CD4-positive, alpha-beta T cell treated with Interleukin-4 for 4 hours (primary cell): Measurements from ENCODE around the gene COL20A1.

Source experiments
- DNase-seq: peaks from one replicate; pipeline ENCODE4 v3.0.0-alpha.2; 2020

COL20A1 gene

GRCh38 chr20:63351811-63352591, 59.0 kb downstream of the COL20A1 start:
- no peak for DNase-seq

- DNase-seq: no peak
Observed at GRCh38 chr20:63352811-63353221, 59.8 kb downstream of the COL20A1 start.

GRCh38 chr20:63354636-63355350, 61.8 kb downstream of the COL20A1 start:
- DNase-seq: no peak

- DNase-seq: no peak
Observed at GRCh38 chr20:63355781-63356295, 62.9 kb downstream of the COL20A1 start.

GRCh38 chr20:63356511-63356910, 63.5 kb downstream of the COL20A1 start:
- DNase-seq: no peak

- no peak for DNase-seq
Observed at GRCh38 chr20:63356931-63357879, 64.2 kb downstream of the COL20A1 start.

- no peak for DNase-seq
Observed at GRCh38 chr20:63357921-63358905, 65.2 kb downstream of the COL20A1 start.

GRCh38 chr20:63359164-63359934, 66.4 kb downstream of the COL20A1 start:
- no peak for DNase-seq

- no peak for DNase-seq
Observed at GRCh38 chr20:63359937-63360849, 67.2 kb downstream of the COL20A1 start.

GRCh38 chr20:63360850-63361518, 68.0 kb downstream of the COL20A1 start, which contains the start of gene CHRNA4:
TSS of gene CHRNA4 (minus strand) at chr20:63361349. CDS start at chr20:63361165, 184 bp downstream.
- DNase-seq: no peak

- DNase-seq: no peak
Observed at GRCh38 chr20:63361519-63362435, 68.8 kb downstream of the COL20A1 start.

GRCh38 chr20:63362436-63363009, 69.5 kb downstream of the COL20A1 start:
- DNase-seq: no peak

GRCh38 chr20:63363013-63363957, 70.3 kb downstream of the COL20A1 start:
- DNase-seq: no peak

GRCh38 chr20:63363981-63364561, 71.1 kb downstream of the COL20A1 start:
- no peak for DNase-seq

GRCh38 chr20:63364801-63365585, 72.0 kb downstream of the COL20A1 start:
- no peak for DNase-seq
